GM03348 (cell line): ENCODE measurements around the gene FAM184A.

Experiments
- DNase-seq: peaks from one replicate; pipeline ENCODE4 v3.0.0; 2012; ENCODE audit warnings: low spot score

Gene FAM184A

GRCh38 chr6:118913161-118913560, 165.3 kb downstream of the FAM184A start:
- DNase-seq: no peak

- DNase-seq: no peak
Observed at GRCh38 chr6:118912646-118913045, 165.8 kb downstream of the FAM184A start.
